Measurements from ENCODE around the gene STKLD1.

DNA sequence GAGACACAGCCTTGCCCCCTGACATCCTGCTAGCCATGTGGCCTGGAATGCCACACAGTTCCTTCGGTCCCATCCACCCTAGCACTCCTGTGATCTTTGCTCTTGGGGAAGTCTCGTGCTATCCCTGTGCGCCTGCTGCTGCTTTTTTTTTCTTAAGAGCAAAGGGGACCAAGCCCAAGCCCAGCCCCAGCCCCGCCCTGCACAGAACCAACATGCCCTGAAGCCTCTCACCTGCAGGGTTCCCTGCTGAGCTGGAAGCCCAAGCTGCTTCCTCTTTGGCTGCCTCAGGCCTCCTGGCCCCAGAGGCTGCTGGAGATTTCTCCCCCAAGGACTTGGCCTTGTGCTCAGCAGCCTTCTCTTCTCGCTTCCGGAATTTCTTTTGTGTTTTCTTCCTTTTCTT, 42.0 kb upstream of the STKLD1 start:
- TF ChIP-seq CHD2 (IDR thresholded peaks at IDR 0.05; ENCODE audit: low read depth, low read length) (no peak), ZNF143 (CRISPR knock-in tag; IDR thresholded peaks at IDR 0.05) (no peak), RBM14 (IDR thresholded peaks at IDR 0.05; ENCODE audit: borderline replicate concordance, insufficient read depth, low read depth, low read length) (no peak), HNRNPH1 (optimal IDR thresholded peaks at IDR 0.05; ENCODE audit: low read depth, low read length) (no peak), MAFG (tag; conservative IDR thresholded peaks at IDR 0.05) (no peak), BRD9 (IDR thresholded peaks at IDR 0.05; ENCODE audit: low read depth, partially characterized antibody) (no peak), ZNF431 (CRISPR knock-in tag; IDR thresholded peaks at IDR 0.05) (no peak), RCOR1 (IDR thresholded peaks at IDR 0.05; ENCODE audit: borderline replicate concordance in 1 of 2, low read depth in 2 of 2, low read length in 2 of 2) (no peak)
- TF ChIP-seq, protein P1, sequence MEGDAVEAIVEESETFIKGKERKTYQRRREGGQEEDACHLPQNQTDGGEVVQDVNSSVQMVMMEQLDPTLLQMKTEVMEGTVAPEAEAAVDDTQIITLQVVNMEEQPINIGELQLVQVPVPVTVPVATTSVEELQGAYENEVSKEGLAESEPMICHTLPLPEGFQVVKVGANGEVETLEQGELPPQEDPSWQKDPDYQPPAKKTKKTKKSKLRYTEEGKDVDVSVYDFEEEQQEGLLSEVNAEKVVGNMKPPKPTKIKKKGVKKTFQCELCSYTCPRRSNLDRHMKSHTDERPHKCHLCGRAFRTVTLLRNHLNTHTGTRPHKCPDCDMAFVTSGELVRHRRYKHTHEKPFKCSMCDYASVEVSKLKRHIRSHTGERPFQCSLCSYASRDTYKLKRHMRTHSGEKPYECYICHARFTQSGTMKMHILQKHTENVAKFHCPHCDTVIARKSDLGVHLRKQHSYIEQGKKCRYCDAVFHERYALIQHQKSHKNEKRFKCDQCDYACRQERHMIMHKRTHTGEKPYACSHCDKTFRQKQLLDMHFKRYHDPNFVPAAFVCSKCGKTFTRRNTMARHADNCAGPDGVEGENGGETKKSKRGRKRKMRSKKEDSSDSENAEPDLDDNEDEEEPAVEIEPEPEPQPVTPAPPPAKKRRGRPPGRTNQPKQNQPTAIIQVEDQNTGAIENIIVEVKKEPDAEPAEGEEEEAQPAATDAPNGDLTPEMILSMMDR (IDR thresholded peaks at IDR 0.05 in 2 of 3, conservative IDR thresholded peaks at IDR 0.05 in 1 of 3; ENCODE audit: insufficient read depth in 2 of 3, low read depth in 1 of 3, low read length in 3 of 3) = no peak
- TF ChIP-seq, protein P2, sequence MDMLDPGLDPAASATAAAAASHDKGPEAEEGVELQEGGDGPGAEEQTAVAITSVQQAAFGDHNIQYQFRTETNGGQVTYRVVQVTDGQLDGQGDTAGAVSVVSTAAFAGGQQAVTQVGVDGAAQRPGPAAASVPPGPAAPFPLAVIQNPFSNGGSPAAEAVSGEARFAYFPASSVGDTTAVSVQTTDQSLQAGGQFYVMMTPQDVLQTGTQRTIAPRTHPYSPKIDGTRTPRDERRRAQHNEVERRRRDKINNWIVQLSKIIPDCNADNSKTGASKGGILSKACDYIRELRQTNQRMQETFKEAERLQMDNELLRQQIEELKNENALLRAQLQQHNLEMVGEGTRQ (CRISPR knock-in tag; IDR thresholded peaks at IDR 0.05) = no peak
- TF ChIP-seq, protein P3, sequence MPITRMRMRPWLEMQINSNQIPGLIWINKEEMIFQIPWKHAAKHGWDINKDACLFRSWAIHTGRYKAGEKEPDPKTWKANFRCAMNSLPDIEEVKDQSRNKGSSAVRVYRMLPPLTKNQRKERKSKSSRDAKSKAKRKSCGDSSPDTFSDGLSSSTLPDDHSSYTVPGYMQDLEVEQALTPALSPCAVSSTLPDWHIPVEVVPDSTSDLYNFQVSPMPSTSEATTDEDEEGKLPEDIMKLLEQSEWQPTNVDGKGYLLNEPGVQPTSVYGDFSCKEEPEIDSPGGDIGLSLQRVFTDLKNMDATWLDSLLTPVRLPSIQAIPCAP (CRISPR knock-in tag; IDR thresholded peaks at IDR 0.05; ENCODE audit: borderline replicate concordance) = no peak
- TF ChIP-seq, protein P4, sequence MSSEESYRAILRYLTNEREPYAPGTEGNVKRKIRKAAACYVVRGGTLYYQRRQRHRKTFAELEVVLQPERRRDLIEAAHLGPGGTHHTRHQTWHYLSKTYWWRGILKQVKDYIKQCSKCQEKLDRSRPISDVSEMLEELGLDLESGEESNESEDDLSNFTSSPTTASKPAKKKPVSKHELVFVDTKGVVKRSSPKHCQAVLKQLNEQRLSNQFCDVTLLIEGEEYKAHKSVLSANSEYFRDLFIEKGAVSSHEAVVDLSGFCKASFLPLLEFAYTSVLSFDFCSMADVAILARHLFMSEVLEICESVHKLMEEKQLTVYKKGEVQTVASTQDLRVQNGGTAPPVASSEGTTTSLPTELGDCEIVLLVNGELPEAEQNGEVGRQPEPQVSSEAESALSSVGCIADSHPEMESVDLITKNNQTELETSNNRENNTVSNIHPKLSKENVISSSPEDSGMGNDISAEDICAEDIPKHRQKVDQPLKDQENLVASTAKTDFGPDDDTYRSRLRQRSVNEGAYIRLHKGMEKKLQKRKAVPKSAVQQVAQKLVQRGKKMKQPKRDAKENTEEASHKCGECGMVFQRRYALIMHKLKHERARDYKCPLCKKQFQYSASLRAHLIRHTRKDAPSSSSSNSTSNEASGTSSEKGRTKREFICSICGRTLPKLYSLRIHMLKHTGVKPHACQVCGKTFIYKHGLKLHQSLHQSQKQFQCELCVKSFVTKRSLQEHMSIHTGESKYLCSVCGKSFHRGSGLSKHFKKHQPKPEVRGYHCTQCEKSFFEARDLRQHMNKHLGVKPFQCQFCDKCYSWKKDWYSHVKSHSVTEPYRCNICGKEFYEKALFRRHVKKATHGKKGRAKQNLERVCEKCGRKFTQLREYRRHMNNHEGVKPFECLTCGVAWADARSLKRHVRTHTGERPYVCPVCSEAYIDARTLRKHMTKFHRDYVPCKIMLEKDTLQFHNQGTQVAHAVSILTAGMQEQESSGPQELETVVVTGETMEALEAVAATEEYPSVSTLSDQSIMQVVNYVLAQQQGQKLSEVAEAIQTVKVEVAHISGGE (CRISPR knock-in tag; IDR thresholded peaks at IDR 0.05) = no peak

Measured in K562 (cell line).